ENCODE results near the gene EFCAB8. TPM values are rescaled to one million over a fixed set of nuclear protein-coding genes. Genes with fewer than 3 reads are reported as not detected.
"Not testable (repeated sequence)": the region's sequence is repeated elsewhere in the genome, so short reads cannot be mapped to it uniquely, and the experiment has no call there.

EFCAB8 gene
- total RNA-seq, 2 experiments from 2014 or later = 0.25 to 0.55 TPM

- DNase-seq = no peak
- CTCF ChIA-PET = no interaction called here
- POLR2A ChIA-PET = no interaction called here
- Mint-ChIP-seq H3K27me3 (no peaks in the 10 kb centered on the region), H3K4me1 (no peaks in the 10 kb centered on the region), H3K27ac (no peak overlapping the region), H3K4me3 (no peak overlapping the region), H3K36me3 (ENCODE audit: low read depth) (no peaks in the 10 kb centered on the region), H3K9me3 (no peaks in the 10 kb centered on the region)
Observed at GRCh38 chr20:32930181-32930580, 71.5 kb downstream of the EFCAB8 start.

- Mint-ChIP-seq H3K36me3 (ENCODE audit: low read depth) (no peaks in the 10 kb centered on the region), H3K27ac (no peak overlapping the region), H3K4me3 (no peak overlapping the region), H3K4me1 (no peaks in the 10 kb centered on the region), H3K9me3 (no peaks in the 10 kb centered on the region), H3K27me3 (no peaks in the 10 kb centered on the region)
- ChIA-PET CTCF (no interaction called here), POLR2A (no interaction called here)
- no peak for DNase-seq
Observed at GRCh38 chr20:32930701-32931100, 72.0 kb downstream of the EFCAB8 start.

GRCh38 chr20:32934580-32934979 lies 75.9 kb downstream of the EFCAB8 start:
- ChIA-PET POLR2A (no interaction called here), CTCF (no interaction called here)
- no peaks in the 10 kb centered on the region for H3K9me3 Mint-ChIP-seq
- no peak for DNase-seq
- H3K36me3 Mint-ChIP-seq (ENCODE audit: low read depth) = no peaks in the 10 kb centered on the region
- no peak overlapping the region for H3K4me3 Mint-ChIP-seq
- H3K27ac Mint-ChIP-seq = no peak overlapping the region
- peaks cover 1% of the 10 kb centered on the region for H3K27me3 Mint-ChIP-seq
- no peaks in the 10 kb centered on the region for H3K4me1 Mint-ChIP-seq

- H3K27me3 Mint-ChIP-seq = peaks cover 1% of the 10 kb centered on the region
- no peaks in the 10 kb centered on the region for H3K36me3 Mint-ChIP-seq (ENCODE audit: low read depth)
- no peaks in the 10 kb centered on the region for H3K9me3 Mint-ChIP-seq
- DNase-seq = no peak
- no peak overlapping the region for H3K27ac Mint-ChIP-seq
- CTCF ChIA-PET = no interaction called here
- H3K4me1 Mint-ChIP-seq = peaks cover 10% of the 10 kb centered on the region
- POLR2A ChIA-PET = no interaction called here
- no peak overlapping the region for H3K4me3 Mint-ChIP-seq
Observed at GRCh38 chr20:32941155-32941885, 82.6 kb downstream of the EFCAB8 start.

GRCh38 chr20:32943490-32944052 lies 84.8 kb downstream of the EFCAB8 start:
- no peaks in the 10 kb centered on the region for H3K27me3 Mint-ChIP-seq
- CTCF ChIA-PET = interaction anchor here (0.7 kb wide), 1 partner anchor 154 kb away, joined by 4 read pairs; no protein-coding TSS in a partner anchor
- DNase-seq = no peak

GRCh38 chr20:32945710-32946221 lies 87.0 kb downstream of the EFCAB8 start:
- Mint-ChIP-seq H3K4me1 (peaks cover 14% of the 10 kb centered on the region), H3K4me3 (no peak overlapping the region)

More at GRCh38 chr20:32943490-32944052, 84.8 kb downstream of the EFCAB8 start:
- Mint-ChIP-seq H3K9me3 (no peaks in the 10 kb centered on the region), H3K4me3 (no peak overlapping the region), H3K36me3 (ENCODE audit: low read depth) (no peaks in the 10 kb centered on the region), H3K27ac (no peak overlapping the region), H3K4me1 (peaks cover 14% of the 10 kb centered on the region)
- POLR2A ChIA-PET = no interaction called here

GRCh38 chr20:32946629-32947028 lies 87.9 kb downstream of the EFCAB8 start:
- Mint-ChIP-seq H3K4me1 (peaks cover 14% of the 10 kb centered on the region), H3K36me3 (ENCODE audit: low read depth) (no peaks in the 10 kb centered on the region), H3K4me3 (no peak overlapping the region), H3K27ac (no peak overlapping the region), H3K27me3 (no peaks in the 10 kb centered on the region), H3K9me3 (no peaks in the 10 kb centered on the region)
- CTCF ChIA-PET = interaction anchor here (0.9 to 2.8 kb wide), 8 partner anchors 8 to 90 kb away, joined by 3 to 18 read pairs (median 8); partner anchors contain the start of gene SUN5
- POLR2A ChIA-PET = interaction anchor here (1.4 to 3.2 kb wide), 2 partner anchors 20 to 25 kb away, joined by 5 to 21 read pairs; no protein-coding TSS in a partner anchor
- DNase-seq = no peak

More at GRCh38 chr20:32945710-32946221, 87.0 kb downstream of the EFCAB8 start:
- ChIA-PET CTCF (interaction anchor here (0.9 to 2.8 kb wide), 14 partner anchors 9 to 89 kb away, joined by 3 to 18 read pairs (median 6); partner anchors contain the start of genes BPIFB2 and SUN5), POLR2A (interaction anchor here (0.8 to 3.2 kb wide), 5 partner anchors 12 to 427 kb away, joined by 3 to 21 read pairs (median 5); no protein-coding TSS in a partner anchor)
- no peaks in the 10 kb centered on the region for H3K36me3 Mint-ChIP-seq (ENCODE audit: low read depth)
- H3K27ac Mint-ChIP-seq = peak overlapping the region; percentile 18
- DNase-seq = no peak
- no peaks in the 10 kb centered on the region for H3K9me3 Mint-ChIP-seq
- H3K27me3 Mint-ChIP-seq = no peaks in the 10 kb centered on the region

GRCh38 chr20:32950539-32950938 lies 91.8 kb downstream of the EFCAB8 start:
- H3K36me3 Mint-ChIP-seq (ENCODE audit: low read depth); DNase-seq; H3K4me3 Mint-ChIP-seq; H3K9me3 Mint-ChIP-seq; H3K27ac Mint-ChIP-seq; H3K27me3 Mint-ChIP-seq: not testable (repeated sequence)
- ChIA-PET CTCF (interaction anchor here (1.0 kb wide), 1 partner anchor 54 kb away, joined by 3 read pairs; no protein-coding TSS in a partner anchor), POLR2A (interaction anchor here (0.7 to 1.5 kb wide), 2 partner anchors 17 to 21 kb away, joined by 3 to 4 read pairs; no protein-coding TSS in a partner anchor)
- peaks cover 12% of the 10 kb centered on the region for H3K4me1 Mint-ChIP-seq

GRCh38 chr20:32957459-32957858 lies 98.7 kb downstream of the EFCAB8 start:
- H3K27me3 Mint-ChIP-seq = peaks cover 3% of the 10 kb centered on the region
- peaks cover 16% of the 10 kb centered on the region for H3K9me3 Mint-ChIP-seq
- ChIA-PET POLR2A (interaction anchor here (0.8 to 1.6 kb wide), 2 partner anchors 10 to 12 kb away, joined by 4 to 5 read pairs; no protein-coding TSS in a partner anchor), CTCF (interaction anchor here (0.7 kb wide), 2 partner anchors 16 to 139 kb away, joined by 3 read pairs; no protein-coding TSS in a partner anchor)
- H3K27ac Mint-ChIP-seq = no peak overlapping the region
- no peaks in the 10 kb centered on the region for H3K4me1 Mint-ChIP-seq
- peaks cover 15% of the 10 kb centered on the region for H3K36me3 Mint-ChIP-seq (ENCODE audit: low read depth)
- no peak overlapping the region for H3K4me3 Mint-ChIP-seq
- DNase-seq = no peak

GRCh38 chr20:32958574-32958973 lies 99.9 kb downstream of the EFCAB8 start:
- ChIA-PET POLR2A (interaction anchor here (1.0 to 1.6 kb wide), 2 partner anchors 9 to 13 kb away, joined by 3 to 4 read pairs; no protein-coding TSS in a partner anchor), CTCF (no interaction called here)
- H3K4me1 Mint-ChIP-seq = no peaks in the 10 kb centered on the region
- H3K9me3 Mint-ChIP-seq = peaks cover 16% of the 10 kb centered on the region
- no peak for DNase-seq
- no peak overlapping the region for H3K27ac Mint-ChIP-seq
- H3K27me3 Mint-ChIP-seq = peaks cover 3% of the 10 kb centered on the region
- H3K4me3 Mint-ChIP-seq = no peak overlapping the region
- peaks cover 15% of the 10 kb centered on the region for H3K36me3 Mint-ChIP-seq (ENCODE audit: low read depth)

GRCh38 chr20:32959351-32960221 lies 100.9 kb downstream of the EFCAB8 start:
- Mint-ChIP-seq H3K27me3 (peaks cover 3% of the 10 kb centered on the region), H3K4me3 (no peak overlapping the region), H3K36me3 (ENCODE audit: low read depth) (peaks cover 15% of the 10 kb centered on the region), H3K4me1 (no peaks in the 10 kb centered on the region), H3K27ac (no peak overlapping the region), H3K9me3 (peaks cover 14% of the 10 kb centered on the region)
- POLR2A ChIA-PET = no interaction called here
- DNase-seq = no peak
- CTCF ChIA-PET = no interaction called here

GRCh38 chr20:32960222-32960518 lies 101.4 kb downstream of the EFCAB8 start:
- Mint-ChIP-seq H3K36me3 (ENCODE audit: low read depth) (peaks cover 15% of the 10 kb centered on the region), H3K27me3 (peaks cover 3% of the 10 kb centered on the region), H3K27ac (no peak overlapping the region), H3K9me3 (peaks cover 14% of the 10 kb centered on the region), H3K4me1 (peaks cover 2% of the 10 kb centered on the region), H3K4me3 (no peak overlapping the region)
- ChIA-PET CTCF (no interaction called here), POLR2A (no interaction called here)
- DNase-seq = peak; percentile 8
